ENCODE results near the gene EPPIN. TPM values are rescaled to one million over a fixed set of nuclear protein-coding genes. Genes with fewer than 3 reads are reported as not detected.

EPPIN gene
- polyA plus RNA-seq (2013, experiment 1 of 2) = 1.0 TPM
- 0.80 TPM for polyA plus RNA-seq (2013, experiment 2 of 2)

DNA sequence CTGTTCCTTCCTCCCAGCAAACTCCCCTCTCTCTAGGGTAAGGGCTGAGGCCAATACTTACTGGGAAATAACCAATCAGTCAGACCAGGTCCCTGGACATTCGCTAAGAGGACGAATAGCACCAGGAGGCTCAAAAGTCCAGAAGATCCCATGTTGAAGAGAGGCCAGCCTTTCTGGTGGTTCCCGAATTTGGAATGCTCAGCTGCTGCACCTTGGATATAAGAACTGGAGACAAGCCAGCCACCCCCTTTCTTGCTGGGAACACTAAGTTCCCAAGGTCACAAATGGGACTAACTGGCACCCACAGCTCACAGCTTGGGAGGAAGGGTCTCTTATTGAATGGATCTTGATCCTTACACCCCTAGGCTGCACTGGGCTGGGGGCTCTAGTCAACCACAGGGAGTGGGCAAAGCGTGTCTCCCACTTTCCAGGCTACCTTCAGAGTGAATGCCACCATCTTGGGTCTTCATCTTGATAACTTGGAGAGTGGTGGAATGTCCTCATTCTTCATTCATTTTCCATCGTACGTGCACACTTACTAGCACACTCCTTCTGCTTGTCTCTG is at the start of gene EPPIN:
EPPIN (minus strand) TSS at position 196 of the 565 bp plus-strand sequence; CDS start at position 152, 44 bp downstream.
- DNase-seq = no peak
- H2BK120ac ChIP-seq (ENCODE audit: low read depth, low read length) = peak within 1 kb of the TSS; percentile 76
- H3K27me3 ChIP-seq (ENCODE audit: insufficient read depth, low read length, poor library complexity) = no peaks in the 10 kb centered on the region
- H3K27ac ChIP-seq (ENCODE audit: low read depth, low read length) = no peak within 1 kb of the TSS
- no peak within 1 kb of the TSS for H2BK5ac ChIP-seq (ENCODE audit: low read length)
- H3K18ac ChIP-seq (ENCODE audit: low read length) = peak within 1 kb of the TSS; percentile 46
- no CpG with 5 or more reads among the region's 6 CpGs for WGBS (ENCODE audit: extremely low coverage, insufficient coverage, low lambda C conversion rate)
- H3K4ac ChIP-seq (ENCODE audit: low read depth, low read length) = peak within 1 kb of the TSS; percentile 84
- H3K4me3 ChIP-seq (ENCODE audit: low read length) = no peak within 1 kb of the TSS
- H3K36me3 ChIP-seq (ENCODE audit: control insufficient read depth, insufficient read depth, low read length) = no peaks in the 10 kb centered on the region
- no peaks in the 10 kb centered on the region for H3K4me1 ChIP-seq (ENCODE audit: control insufficient read depth, low read depth, low read length)
- H2AK5ac ChIP-seq (ENCODE audit: low read length) = no peak within 1 kb of the TSS
- H3K56ac ChIP-seq (ENCODE audit: low read length) = peak within 1 kb of the TSS; percentile 6
- H4K5ac ChIP-seq (ENCODE audit: low read length) = peak within 1 kb of the TSS; percentile 56
- H4K8ac ChIP-seq (ENCODE audit: low read depth, low read length) = no peak within 1 kb of the TSS
- no peak within 1 kb of the TSS for H3K23ac ChIP-seq (ENCODE audit: low read length)
- no peak within 1 kb of the TSS for H3K4me2 ChIP-seq (ENCODE audit: low read length)
- H3K9ac ChIP-seq (ENCODE audit: low read length) = no peak within 1 kb of the TSS
- H3K79me2 ChIP-seq (ENCODE audit: control insufficient read depth, insufficient read depth, low read length) = no peaks in the 10 kb centered on the region
- no peak within 1 kb of the TSS for H2BK15ac ChIP-seq (replicated peaks; ENCODE audit: low read depth)
- H3K79me1 ChIP-seq (ENCODE audit: low read length) = no peaks in the 10 kb centered on the region

DNA sequence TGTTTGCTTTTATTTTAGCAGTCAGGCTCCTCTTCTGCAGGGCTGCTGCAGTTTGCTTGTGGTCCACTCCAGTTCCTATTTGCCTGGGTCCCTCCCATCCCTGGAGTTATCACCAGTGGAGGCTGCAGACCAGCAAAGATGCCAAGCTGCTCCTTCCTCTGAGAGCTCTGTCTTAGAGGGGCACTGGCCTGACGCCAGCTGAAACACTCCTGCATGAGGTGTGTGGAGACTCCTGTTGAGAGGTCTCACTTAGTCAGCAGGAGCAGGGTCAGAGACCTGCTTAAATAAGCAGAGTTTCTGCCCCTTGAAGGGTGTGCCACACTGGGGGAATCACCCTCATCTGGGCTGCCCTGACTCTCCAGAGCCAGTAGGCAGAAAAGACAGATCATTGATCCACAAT is 48.0 kb upstream of the EPPIN start:
- no peak overlapping the region for H4K8ac ChIP-seq (ENCODE audit: low read depth, low read length)
- no peaks in the 10 kb centered on the region for H3K36me3 ChIP-seq (ENCODE audit: control insufficient read depth, insufficient read depth, low read length)
- H3K4me3 ChIP-seq (ENCODE audit: low read length) = no peak overlapping the region
- H3K27ac ChIP-seq (ENCODE audit: low read depth, low read length) = no peak overlapping the region
- no peak overlapping the region for H2BK120ac ChIP-seq (ENCODE audit: low read depth, low read length)
- no CpG with 5 or more reads among the region's 1 CpG for WGBS (ENCODE audit: extremely low coverage, insufficient coverage, low lambda C conversion rate)
- no peak overlapping the region for H2BK5ac ChIP-seq (ENCODE audit: low read length)
- no peaks in the 10 kb centered on the region for H3K79me2 ChIP-seq (ENCODE audit: control insufficient read depth, insufficient read depth, low read length)
- no peak overlapping the region for H2AK5ac ChIP-seq (ENCODE audit: low read length)
- no peak overlapping the region for H3K4me2 ChIP-seq (ENCODE audit: low read length)
- H3K4me1 ChIP-seq (ENCODE audit: control insufficient read depth, low read depth, low read length) = no peaks in the 10 kb centered on the region
- DNase-seq = no peak
- H3K23ac ChIP-seq (ENCODE audit: low read length) = no peak overlapping the region
- H4K5ac ChIP-seq (ENCODE audit: low read length) = no peak overlapping the region
- H3K18ac ChIP-seq (ENCODE audit: low read length) = no peak overlapping the region
- no peaks in the 10 kb centered on the region for H3K27me3 ChIP-seq (ENCODE audit: insufficient read depth, low read length, poor library complexity)
- H3K4ac ChIP-seq (ENCODE audit: low read depth, low read length) = no peak overlapping the region
- no peak overlapping the region for H2BK15ac ChIP-seq (replicated peaks; ENCODE audit: low read depth)
- H3K56ac ChIP-seq (ENCODE audit: low read length) = no peak overlapping the region
- H3K79me1 ChIP-seq (ENCODE audit: low read length) = no peaks in the 10 kb centered on the region
- no peak overlapping the region for H3K9ac ChIP-seq (ENCODE audit: low read length)

DNA sequence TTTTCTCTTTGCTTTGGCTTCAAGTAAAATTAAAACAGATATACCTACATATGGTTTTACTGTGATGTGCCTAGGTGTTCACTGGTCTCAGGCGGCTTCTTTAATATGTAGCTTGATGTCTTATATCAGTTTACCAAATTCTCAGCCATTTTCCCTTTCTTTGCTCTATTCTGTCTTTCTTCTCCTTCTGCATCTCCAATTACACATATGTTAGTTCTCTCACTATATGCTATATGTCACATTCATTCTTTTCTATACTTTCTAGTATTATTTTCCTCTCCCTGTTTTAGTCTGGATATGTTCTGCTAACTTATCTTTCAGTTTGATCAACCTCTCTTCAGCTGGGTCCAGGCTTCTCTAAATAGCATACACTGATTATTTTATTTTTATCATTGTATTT is 46.3 kb upstream of the EPPIN start:
- no peaks in the 10 kb centered on the region for H3K36me3 ChIP-seq (ENCODE audit: control insufficient read depth, insufficient read depth, low read length)
- no peak overlapping the region for H2AK5ac ChIP-seq (ENCODE audit: low read length)
- H4K5ac ChIP-seq (ENCODE audit: low read length) = no peak overlapping the region
- no peaks in the 10 kb centered on the region for H3K4me1 ChIP-seq (ENCODE audit: control insufficient read depth, low read depth, low read length)
- H3K23ac ChIP-seq (ENCODE audit: low read length) = no peak overlapping the region
- H3K18ac ChIP-seq (ENCODE audit: low read length) = no peak overlapping the region
- H3K79me1 ChIP-seq (ENCODE audit: low read length) = no peaks in the 10 kb centered on the region
- H2BK120ac ChIP-seq (ENCODE audit: low read depth, low read length) = no peak overlapping the region
- H3K27ac ChIP-seq (ENCODE audit: low read depth, low read length) = no peak overlapping the region
- no peak overlapping the region for H3K4me2 ChIP-seq (ENCODE audit: low read length)
- no peaks in the 10 kb centered on the region for H3K27me3 ChIP-seq (ENCODE audit: insufficient read depth, low read length, poor library complexity)
- H4K8ac ChIP-seq (ENCODE audit: low read depth, low read length) = no peak overlapping the region
- no peak overlapping the region for H2BK5ac ChIP-seq (ENCODE audit: low read length)
- no peak overlapping the region for H3K4ac ChIP-seq (ENCODE audit: low read depth, low read length)
- no peak overlapping the region for H3K56ac ChIP-seq (ENCODE audit: low read length)
- H2BK15ac ChIP-seq (replicated peaks; ENCODE audit: low read depth) = no peak overlapping the region
- no peak for DNase-seq
- WGBS (ENCODE audit: extremely low coverage, insufficient coverage, low lambda C conversion rate) = no CpG with 5 or more reads among the region's 1 CpG
- no peak overlapping the region for H3K4me3 ChIP-seq (ENCODE audit: low read length)
- H3K79me2 ChIP-seq (ENCODE audit: control insufficient read depth, insufficient read depth, low read length) = no peaks in the 10 kb centered on the region
- H3K9ac ChIP-seq (ENCODE audit: low read length) = no peak overlapping the region

DNA sequence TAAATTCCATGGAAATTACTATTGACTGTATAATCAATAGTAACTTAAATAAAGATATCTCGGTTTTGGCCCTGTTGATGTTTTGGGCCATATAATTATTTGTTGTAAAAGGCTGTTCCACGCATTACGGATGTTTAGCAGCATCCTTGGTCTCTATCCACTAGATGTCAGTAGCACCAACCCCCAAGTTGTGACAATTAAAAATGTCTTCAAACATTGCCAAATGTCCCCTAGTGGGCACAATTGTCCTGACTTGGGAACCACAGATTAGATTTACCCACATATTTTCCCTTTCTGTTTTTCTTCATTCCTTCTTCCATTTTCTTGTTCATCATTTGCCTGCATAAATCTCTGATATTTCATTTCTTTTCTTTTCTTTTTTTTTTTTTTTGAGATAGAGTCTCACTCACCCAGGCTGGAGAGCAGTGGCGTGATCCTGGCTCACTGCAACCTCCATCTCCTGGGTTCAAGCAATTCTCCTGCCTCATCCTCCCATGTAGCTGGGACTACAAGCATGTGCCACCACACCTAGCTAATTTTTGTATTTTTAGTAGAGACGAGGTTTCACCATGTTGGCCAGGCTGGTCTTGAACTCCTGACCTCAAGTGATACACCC is 45.5 kb upstream of the EPPIN start:
- Histone ChIP-seq H4K8ac (ENCODE audit: low read depth, low read length) (no peak overlapping the region), H2BK15ac (replicated peaks; ENCODE audit: low read depth) (no peak overlapping the region), H3K79me1 (ENCODE audit: low read length) (no peaks in the 10 kb centered on the region), H2AK5ac (ENCODE audit: low read length) (no peak overlapping the region), H2BK120ac (ENCODE audit: low read depth, low read length) (no peak overlapping the region), H3K79me2 (ENCODE audit: control insufficient read depth, insufficient read depth, low read length) (no peaks in the 10 kb centered on the region), H3K27ac (ENCODE audit: low read depth, low read length) (no peak overlapping the region), H3K4me2 (ENCODE audit: low read length) (no peak overlapping the region), H4K5ac (ENCODE audit: low read length) (no peak overlapping the region), H3K23ac (ENCODE audit: low read length) (no peak overlapping the region), H3K18ac (ENCODE audit: low read length) (no peak overlapping the region), H3K36me3 (ENCODE audit: control insufficient read depth, insufficient read depth, low read length) (no peaks in the 10 kb centered on the region), H3K27me3 (ENCODE audit: insufficient read depth, low read length, poor library complexity) (no peaks in the 10 kb centered on the region), H3K56ac (ENCODE audit: low read length) (no peak overlapping the region), H3K4me1 (ENCODE audit: control insufficient read depth, low read depth, low read length) (no peaks in the 10 kb centered on the region), H2BK5ac (ENCODE audit: low read length) (no peak overlapping the region), H3K9ac (ENCODE audit: low read length) (no peak overlapping the region), H3K4ac (ENCODE audit: low read depth, low read length) (no peak overlapping the region), H3K4me3 (ENCODE audit: low read length) (no peak overlapping the region)
- DNase-seq = peak; percentile 87
- no CpG with 5 or more reads among the region's 5 CpGs for WGBS (ENCODE audit: extremely low coverage, insufficient coverage, low lambda C conversion rate)

DNA sequence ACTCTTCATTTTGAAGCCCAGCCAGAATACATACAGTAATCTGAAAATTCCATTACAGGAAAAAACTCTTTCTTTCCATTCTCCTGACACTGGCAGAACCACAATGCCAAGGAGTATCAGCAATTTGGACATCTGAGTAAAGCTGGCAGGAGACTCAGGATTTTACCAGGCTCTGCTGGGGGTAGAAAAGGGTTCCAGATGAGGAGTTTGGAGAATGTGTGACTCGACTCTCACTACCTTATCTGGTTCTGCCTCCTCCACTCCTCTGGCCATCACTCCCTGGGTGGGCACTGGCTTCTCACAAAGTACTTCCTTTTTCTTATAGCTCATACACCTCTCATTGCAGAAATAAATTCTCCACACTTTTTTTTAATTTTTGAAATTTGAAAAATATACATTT is 42.5 kb upstream of the EPPIN start:
- Histone ChIP-seq H3K4ac (ENCODE audit: low read depth, low read length) (peak overlapping the region; percentile 68), H3K23ac (ENCODE audit: low read length) (no peak overlapping the region), H3K79me2 (ENCODE audit: control insufficient read depth, insufficient read depth, low read length) (no peaks in the 10 kb centered on the region), H3K27ac (ENCODE audit: low read depth, low read length) (no peak overlapping the region), H3K4me2 (ENCODE audit: low read length) (no peak overlapping the region), H3K36me3 (ENCODE audit: control insufficient read depth, insufficient read depth, low read length) (no peaks in the 10 kb centered on the region), H3K27me3 (ENCODE audit: insufficient read depth, low read length, poor library complexity) (no peaks in the 10 kb centered on the region), H2BK5ac (ENCODE audit: low read length) (no peak overlapping the region), H3K79me1 (ENCODE audit: low read length) (no peaks in the 10 kb centered on the region), H3K4me3 (ENCODE audit: low read length) (no peak overlapping the region), H4K8ac (ENCODE audit: low read depth, low read length) (no peak overlapping the region), H3K18ac (ENCODE audit: low read length) (peak overlapping the region; percentile 52), H4K5ac (ENCODE audit: low read length) (no peak overlapping the region), H3K9ac (ENCODE audit: low read length) (no peak overlapping the region), H2AK5ac (ENCODE audit: low read length) (no peak overlapping the region), H2BK15ac (replicated peaks; ENCODE audit: low read depth) (no peak overlapping the region), H3K4me1 (ENCODE audit: control insufficient read depth, low read depth, low read length) (no peaks in the 10 kb centered on the region), H3K56ac (ENCODE audit: low read length) (no peak overlapping the region), H2BK120ac (ENCODE audit: low read depth, low read length) (peak overlapping the region; percentile 4)
- DNase-seq = peak; percentile 44
- WGBS (ENCODE audit: extremely low coverage, insufficient coverage, low lambda C conversion rate) = no CpG with 5 or more reads among the region's 1 CpG

DNA sequence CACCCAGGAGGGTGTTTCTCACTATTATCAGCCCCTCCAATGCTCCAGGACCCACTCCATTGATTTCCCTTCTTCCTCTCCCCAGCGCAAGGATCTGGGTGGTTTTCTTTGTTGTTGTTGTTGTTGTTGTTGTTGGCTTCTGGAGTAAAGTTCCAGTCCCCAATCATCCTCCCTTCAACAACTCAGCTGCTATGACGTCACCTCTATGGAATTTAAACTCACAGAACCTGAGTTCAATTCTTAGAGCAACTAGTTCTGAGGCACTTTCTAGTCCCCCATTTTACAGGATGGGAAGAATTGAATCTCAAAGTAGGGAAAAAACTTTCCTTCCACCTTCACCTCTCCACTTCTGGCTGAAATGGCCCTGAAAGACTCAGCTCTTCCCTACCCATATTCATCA is 41.6 kb upstream of the EPPIN start:
- no peak overlapping the region for H3K9ac ChIP-seq (ENCODE audit: low read length)
- no peaks in the 10 kb centered on the region for H3K4me1 ChIP-seq (ENCODE audit: control insufficient read depth, low read depth, low read length)
- no peak overlapping the region for H3K23ac ChIP-seq (ENCODE audit: low read length)
- H3K79me2 ChIP-seq (ENCODE audit: control insufficient read depth, insufficient read depth, low read length) = no peaks in the 10 kb centered on the region
- H3K4ac ChIP-seq (ENCODE audit: low read depth, low read length) = no peak overlapping the region
- H3K4me3 ChIP-seq (ENCODE audit: low read length) = no peak overlapping the region
- H2BK5ac ChIP-seq (ENCODE audit: low read length) = no peak overlapping the region
- no peak overlapping the region for H3K4me2 ChIP-seq (ENCODE audit: low read length)
- DNase-seq = peak; percentile 76
- no peak overlapping the region for H2BK15ac ChIP-seq (replicated peaks; ENCODE audit: low read depth)
- no peaks in the 10 kb centered on the region for H3K79me1 ChIP-seq (ENCODE audit: low read length)
- peak overlapping the region; percentile 7 for H3K56ac ChIP-seq (ENCODE audit: low read length)
- WGBS (ENCODE audit: extremely low coverage, insufficient coverage, low lambda C conversion rate) = no CpG with 5 or more reads among the region's 2 CpGs
- no peaks in the 10 kb centered on the region for H3K27me3 ChIP-seq (ENCODE audit: insufficient read depth, low read length, poor library complexity)
- peak overlapping the region; percentile 71 for H3K18ac ChIP-seq (ENCODE audit: low read length)
- H2BK120ac ChIP-seq (ENCODE audit: low read depth, low read length) = no peak overlapping the region
- no peaks in the 10 kb centered on the region for H3K36me3 ChIP-seq (ENCODE audit: control insufficient read depth, insufficient read depth, low read length)
- H2AK5ac ChIP-seq (ENCODE audit: low read length) = no peak overlapping the region
- H4K8ac ChIP-seq (ENCODE audit: low read depth, low read length) = no peak overlapping the region
- H4K5ac ChIP-seq (ENCODE audit: low read length) = no peak overlapping the region
- H3K27ac ChIP-seq (ENCODE audit: low read depth, low read length) = no peak overlapping the region

Measured in mesendoderm (in vitro differentiated cells).